Muscle of arm (tissue), 12 donors: ENCODE data around the gene TBC1D22A. TPM values are rescaled to one million over a fixed set of nuclear protein-coding genes. Genes with fewer than 3 reads are reported as not detected.

Source experiments
- DNase-seq: peaks from one replicate; pipeline ENCODE4 v3.0.0-alpha.2; 2013
- polyA plus RNA-seq, 12 donors: library from polyadenylated mRNA; unstranded; fragments of 120-200 nt; gene quantifications; one replicate each; pipeline ENCODE4 v1.2.1, GENCODE V29; 2013; ENCODE audit not compliant: insufficient read length in 12 of 12

TBC1D22A gene
- polyA plus RNA-seq, 12 donors, result 10.3 to 18.0 (median 13.1) TPM; not detected in 1

DNA sequence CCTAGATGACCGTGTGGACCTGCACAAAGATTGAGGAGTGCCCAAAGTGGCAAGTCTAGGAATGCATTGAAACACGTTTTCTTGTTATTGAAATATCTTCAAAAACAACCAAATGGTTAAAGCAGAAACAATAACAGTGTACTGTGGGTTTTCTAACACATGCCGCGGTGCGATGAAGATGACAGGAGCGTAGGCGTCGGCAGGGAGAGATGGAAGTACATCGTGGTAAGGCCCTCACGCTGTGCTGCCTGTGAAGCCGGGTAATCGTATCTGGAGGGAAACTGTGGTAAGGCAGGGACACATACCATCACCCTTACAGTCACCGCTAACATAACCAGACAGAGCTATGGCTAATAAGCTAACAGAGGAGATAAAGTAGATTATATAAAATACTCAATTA is 261.4 kb downstream of the TBC1D22A start:
- DNase-seq, result no peak

- DNase-seq, result no peak
These were observed 265.3 kb downstream of the TBC1D22A start for GRCh38 chr22:47027766-47028165.

DNA sequence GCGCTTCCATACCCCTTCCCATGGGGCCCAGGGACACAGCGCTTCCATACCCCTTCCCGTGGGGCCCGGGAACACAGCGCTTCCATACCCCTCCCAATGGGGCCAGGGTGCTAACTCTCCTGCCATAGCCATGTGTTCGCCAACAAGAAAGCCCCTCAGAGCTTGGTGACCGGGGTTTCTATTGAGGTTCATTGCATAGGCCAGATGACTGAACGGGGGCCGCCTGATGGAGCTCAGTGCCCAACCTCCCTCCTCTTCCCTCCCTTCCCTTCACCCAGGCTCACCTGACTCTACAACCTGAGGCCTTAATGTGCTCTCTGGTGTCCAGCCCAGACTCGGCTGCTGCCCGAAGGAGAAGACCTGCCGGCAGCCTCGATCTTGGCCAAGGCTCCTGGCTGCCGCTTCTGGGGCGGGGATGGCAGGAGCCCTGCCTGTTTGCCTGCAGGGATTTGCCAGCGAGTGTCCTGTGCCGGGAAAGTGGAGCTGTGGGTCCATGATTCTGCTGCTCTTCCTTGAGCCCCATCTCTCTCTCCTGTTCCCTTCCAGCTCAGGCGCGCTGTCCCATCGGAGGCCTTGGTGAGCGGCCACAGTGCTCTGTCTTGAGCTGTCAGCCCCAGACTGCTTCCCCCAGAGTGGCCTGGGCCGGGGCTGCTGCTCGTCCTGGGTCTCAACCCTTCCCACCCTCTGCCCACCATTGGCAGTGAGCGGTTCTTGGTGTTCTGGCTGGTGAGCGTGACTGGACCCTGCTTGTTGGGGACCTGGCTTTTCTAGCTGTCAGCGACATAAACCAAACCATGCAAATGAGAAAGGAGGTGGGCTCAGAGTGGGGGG is 267.0 kb downstream of the TBC1D22A start:
- DNase-seq, result no peak

- DNase-seq, result no peak
These were observed 267.8 kb downstream of the TBC1D22A start for GRCh38 chr22:47030143-47030661.

DNA sequence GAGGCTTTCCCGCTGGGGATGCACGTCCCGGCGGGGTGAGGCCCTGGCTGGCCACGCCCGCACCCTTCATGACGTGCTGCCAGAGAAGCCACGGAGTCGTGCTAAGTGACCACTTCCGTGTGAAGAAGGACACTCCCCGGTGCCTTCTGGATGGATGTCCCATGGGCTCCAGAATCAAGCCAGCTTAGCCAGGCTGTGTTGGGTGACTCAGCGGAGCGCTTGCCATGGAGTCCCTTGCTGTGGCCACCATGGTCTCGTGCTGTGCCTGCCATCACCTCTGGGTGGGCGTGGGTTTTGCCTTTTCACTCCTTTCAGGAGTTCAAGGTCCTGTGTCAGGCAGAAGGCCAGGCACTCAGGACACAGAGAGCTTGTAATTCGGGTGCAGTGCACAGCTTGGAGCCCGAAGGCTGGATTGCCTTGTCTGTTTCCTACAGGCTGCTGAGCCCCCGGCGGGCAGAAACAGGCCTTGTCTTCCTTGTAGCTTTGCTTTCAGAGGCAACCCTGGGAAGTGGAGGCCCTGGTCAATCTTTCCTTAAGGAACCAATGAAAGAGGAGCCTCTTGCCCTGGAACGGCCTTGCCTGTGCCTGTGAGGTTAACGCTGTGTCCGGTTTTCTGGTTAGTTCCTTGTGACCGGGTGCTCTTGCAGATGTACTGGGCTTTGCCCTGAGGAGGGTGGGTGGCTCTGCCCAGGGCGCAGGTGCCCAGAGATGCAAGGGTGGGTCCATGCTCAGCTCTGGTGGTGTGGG is 268.6 kb downstream of the TBC1D22A start:
- no peak for DNase-seq

DNA sequence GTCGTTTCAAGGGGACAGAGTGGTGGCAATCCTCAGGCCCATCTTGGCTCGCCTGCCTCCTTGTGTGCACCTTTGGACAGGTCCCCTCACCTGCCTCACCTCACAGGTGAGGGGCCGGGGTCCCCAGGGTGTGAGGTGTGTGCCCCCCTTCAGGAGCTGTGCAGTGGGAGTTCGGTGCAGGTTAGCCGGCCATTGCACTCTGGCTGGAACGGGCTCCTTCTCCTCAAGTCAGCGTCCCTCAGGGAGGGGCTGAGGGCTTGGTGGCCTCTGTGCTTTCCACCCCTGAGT is 269.1 kb downstream of the TBC1D22A start:
- DNase-seq, result no peak

GRCh38 chr22:47032091-47032943 is 269.9 kb downstream of the TBC1D22A start:
- DNase-seq, result no peak

DNA sequence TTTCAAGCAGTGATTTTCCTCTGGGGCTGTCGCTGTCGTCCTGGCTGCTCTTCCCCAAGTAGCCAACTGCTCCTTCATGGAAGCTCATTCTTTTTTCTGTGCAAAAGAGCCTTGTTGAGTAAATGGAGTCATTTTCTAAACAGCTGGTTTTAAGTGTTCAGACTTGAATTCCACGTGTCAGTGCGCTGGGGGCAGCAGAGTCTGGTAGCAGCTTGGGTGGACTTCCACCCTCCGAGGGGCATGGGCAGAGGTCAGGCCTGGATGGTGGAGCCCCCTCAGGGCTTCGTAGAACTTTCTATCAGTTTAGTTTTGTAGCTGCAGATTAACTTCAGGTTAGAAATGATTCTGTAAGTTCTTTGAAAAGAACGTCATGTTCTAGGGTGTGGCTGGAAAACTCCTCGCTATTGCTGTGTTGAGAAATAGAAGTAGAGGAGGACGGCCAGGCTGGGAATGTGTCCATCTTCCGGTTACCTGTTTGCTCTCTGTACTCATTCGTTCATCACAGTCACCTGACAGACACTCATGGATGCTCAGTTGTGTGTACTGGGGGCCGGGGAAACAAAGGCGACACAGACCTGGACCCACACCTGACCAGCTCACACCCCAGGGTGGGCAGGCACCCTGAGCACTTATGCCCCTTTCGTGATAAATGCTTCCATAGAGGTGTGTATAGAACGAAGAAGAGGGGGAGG is 270.7 kb downstream of the TBC1D22A start:
- no peak for DNase-seq

DNA sequence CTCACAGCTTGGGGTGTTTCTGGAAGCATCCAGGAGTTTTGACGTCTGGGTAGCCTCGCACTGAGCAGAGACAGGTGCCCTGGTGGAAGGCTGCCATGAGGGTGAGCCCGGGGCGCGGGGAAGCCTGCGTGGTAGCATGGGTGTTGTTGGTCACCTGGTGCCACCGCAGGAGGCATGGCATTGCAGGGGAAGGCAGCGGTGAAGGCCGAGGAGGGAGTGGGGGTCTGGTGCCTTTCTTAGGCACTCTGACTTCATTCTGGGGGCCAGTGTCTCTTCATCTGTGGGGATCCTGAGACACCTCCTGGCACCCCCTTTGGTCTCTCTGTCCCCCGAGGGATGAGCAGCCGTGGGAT is 271.2 kb downstream of the TBC1D22A start:
- DNase-seq, result no peak

DNA sequence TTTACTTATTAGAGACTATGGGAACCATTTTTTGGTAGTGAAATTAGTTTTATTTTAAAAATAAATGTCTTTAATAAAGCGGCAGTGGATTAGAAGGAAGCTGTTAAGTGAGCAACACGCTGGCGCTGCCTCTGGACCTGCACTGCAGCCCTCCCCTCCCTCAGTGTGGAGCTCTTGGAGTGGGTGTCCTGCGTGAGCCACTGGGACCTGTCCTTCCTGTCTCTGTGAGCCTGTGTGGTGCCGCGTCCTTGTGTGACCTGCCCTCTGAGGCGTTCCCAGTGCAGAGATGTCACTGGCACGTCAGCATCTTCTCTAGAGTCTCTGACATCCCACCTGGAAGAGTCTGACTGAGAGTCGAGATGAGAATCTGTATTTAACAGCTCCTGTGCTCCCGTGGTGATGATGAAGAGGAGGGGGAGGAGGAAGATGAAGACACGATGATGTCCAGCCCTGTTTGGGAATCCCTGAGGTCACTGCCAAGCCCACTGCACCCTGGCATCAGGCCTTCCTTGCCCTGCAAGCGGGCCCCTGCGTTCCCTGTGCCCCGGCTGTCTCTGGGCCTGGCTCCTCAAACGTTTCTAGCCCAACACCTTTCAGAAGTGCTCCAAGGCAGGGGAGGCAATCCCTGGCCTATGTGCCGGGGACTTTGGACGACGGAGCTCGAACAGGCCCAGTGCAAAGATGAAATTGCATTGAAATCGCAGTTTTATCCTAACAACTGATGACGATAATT is 271.8 kb downstream of the TBC1D22A start:
- DNase-seq, result no peak

DNA sequence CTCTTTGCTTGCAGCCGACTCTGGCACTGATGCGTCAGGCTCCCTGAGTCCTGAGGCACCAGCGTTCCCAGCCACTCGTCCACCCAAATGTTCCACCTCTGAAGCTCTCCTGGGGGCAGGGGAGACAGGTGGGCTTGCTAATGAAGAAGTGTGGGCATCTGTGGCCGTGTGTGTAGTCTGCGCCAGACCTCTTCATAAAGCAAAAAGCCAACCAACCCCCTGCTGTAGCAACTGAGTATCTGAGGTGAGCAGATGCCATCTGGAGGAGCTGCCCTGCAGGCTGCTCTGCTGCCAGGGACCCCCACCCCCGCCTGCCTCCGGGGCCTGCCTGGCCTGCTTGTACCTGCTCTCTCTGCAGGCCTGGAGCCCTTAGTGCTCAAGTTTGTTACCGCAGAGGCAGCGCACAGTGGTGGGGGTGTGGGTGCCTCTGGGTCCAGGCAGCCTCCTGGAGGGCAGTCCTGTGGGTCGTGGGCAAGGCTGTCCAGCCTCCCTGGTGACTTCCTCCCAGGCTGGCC is 272.5 kb downstream of the TBC1D22A start:
- DNase-seq, result no peak

DNA sequence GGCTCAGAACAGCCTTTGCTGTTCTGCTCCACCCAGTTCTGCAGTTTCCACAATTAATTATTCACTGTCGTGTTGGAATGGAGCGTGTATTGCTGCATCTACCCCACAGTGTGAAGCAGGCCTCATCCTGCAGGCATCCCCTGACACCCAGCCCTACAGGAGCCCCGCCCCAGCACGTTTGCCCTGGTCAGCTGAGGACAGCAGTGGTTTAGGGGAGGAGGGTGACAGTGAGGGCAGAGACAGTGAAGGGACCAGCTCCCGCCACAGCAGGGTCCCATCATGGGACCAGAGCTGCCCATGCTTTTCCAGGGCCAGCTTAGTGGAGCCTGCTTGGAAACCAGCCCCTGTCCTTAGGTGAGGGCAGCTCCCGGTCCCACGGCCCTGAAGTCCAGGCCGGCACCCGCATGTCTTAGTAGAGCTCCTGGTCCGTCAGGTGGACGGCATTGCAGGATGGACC is 273.0 kb downstream of the TBC1D22A start:
- DNase-seq, result no peak

- no peak for DNase-seq
These were observed 273.9 kb downstream of the TBC1D22A start for GRCh38 chr22:47036352-47036751.

DNA sequence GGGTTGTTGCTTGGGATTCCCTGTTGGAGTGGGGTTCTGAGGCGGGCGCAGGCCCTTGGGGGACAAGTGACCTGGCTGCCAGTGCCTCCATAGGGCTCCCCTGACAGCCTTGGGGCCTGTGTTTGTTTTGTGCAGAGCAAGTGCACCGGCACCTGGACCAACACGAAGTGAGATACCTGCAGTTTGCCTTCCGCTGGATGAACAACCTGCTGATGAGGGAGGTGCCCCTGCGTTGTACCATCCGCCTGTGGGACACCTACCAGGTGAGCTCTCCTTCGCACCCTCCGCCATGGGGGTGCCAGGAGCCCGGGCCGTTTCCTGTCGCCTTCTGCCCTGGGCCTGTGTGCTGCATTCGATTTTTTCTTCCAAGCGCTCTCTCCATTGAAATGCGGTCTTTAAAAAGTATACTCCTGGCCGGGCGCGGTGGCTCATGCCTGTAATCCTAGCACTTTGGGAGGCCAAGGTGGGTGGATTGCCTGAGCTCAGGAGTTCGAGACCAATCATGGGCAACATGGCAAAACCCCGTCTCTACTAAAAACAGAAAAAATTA is 274.6 kb downstream of the TBC1D22A start:
- DNase-seq, result no peak

DNA sequence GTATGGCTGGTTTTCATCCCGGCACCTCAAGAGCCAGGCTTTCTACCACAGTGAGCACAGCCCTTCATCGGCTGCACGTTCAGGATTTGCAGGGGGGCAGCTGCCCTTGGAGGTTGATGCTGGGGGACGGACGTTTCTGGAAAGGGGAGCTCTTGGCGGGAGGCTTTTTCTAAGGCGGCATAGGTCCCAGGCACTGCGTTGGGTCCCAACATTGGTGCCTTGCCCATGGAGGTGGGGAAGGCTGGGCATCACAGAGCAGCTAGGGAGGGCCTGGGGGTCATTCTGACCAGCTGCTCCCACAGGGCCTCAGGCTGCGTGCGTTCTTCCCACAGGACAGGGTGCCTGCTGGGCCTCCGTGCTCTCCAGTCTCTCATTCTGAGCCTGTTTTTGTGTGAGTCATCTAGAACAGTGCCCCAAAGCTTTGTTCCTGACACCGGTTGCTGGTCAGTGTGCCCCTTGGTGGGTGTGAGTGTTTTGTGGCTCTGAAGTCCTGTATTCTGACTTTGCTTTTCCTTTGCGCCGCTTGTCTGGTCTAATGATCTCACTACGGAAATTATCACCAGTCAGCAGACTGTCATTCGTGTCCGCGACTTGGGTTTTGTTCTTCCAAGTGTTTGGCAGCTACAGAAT is 275.9 kb downstream of the TBC1D22A start:
- no peak for DNase-seq

DNA sequence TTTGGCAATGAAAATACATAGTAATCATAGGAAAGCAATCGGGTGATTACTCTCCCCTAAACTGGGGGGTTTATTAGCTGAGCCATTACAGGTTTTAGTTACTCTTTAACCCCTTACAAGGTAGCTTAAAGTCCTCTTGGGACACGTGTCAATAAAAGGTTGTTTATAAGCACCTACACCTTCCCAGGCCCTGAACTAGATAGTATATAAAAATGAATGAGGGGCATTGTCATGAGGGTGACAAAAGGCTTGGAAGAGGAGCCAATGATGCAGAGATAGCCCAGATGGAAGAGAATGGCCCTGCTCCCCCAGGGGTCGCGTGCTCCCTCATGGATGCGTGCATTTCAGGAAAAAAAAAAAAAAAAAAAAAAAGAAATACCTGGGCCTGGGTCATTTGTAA is 276.9 kb downstream of the TBC1D22A start:
- no peak for DNase-seq

- no peak for DNase-seq
These were observed 278.2 kb downstream of the TBC1D22A start for GRCh38 chr22:47040486-47041270.

- DNase-seq, result no peak
These were observed 279.0 kb downstream of the TBC1D22A start for GRCh38 chr22:47041271-47042115.
